Endodermal cell (in vitro differentiated cells): ENCODE measurements around the gene CPSF4L. TPM values are rescaled to one million over a fixed set of nuclear protein-coding genes. Genes with fewer than 3 reads are reported as not detected.

Source experiments
- DNase-seq: peaks from one replicate; pipeline ENCODE4 v3.0.0-alpha.2; 2017
- H3K27ac ChIP-seq: 2 replicates; pipeline ENCODE4 v1.5.1; 2013; ENCODE audit warnings: mild to moderate bottlenecking, low read depth, low read length, moderate library complexity
- H3K27me3 ChIP-seq: 2 replicates; pipeline ENCODE4 v1.6.1; 2013; ENCODE audit warnings: mild to moderate bottlenecking, low read length, moderate library complexity; ENCODE audit not compliant: insufficient read depth, control insufficient read depth, poor library complexity, severe bottlenecking
- H3K36me3 ChIP-seq: 2 replicates; pipeline ENCODE4 v1.7.0; 2013; ENCODE audit warnings: mild to moderate bottlenecking, low read length, moderate library complexity; ENCODE audit not compliant: control insufficient read depth, insufficient read depth
- H3K4me1 ChIP-seq: one replicate; pipeline ENCODE4 v1.7.0; 2013; ENCODE audit warnings: low read length; ENCODE audit not compliant: control insufficient read depth, insufficient read depth
- H3K4me3 ChIP-seq: 2 replicates; pipeline ENCODE4 v1.5.1; 2013; ENCODE audit warnings: mild to moderate bottlenecking, low read length, moderate library complexity
- H3K9ac ChIP-seq: 2 replicates; pipeline ENCODE4 v1.6.1; 2013; ENCODE audit warnings: mild to moderate bottlenecking, low read length, moderate library complexity; ENCODE audit not compliant: poor library complexity, severe bottlenecking; ENCODE audit errors: extremely low read depth
- H3K9me3 ChIP-seq: 2 replicates; pipeline ENCODE4 v1.6.1; 2013; ENCODE audit warnings: mild to moderate bottlenecking, low read length, moderate library complexity; ENCODE audit not compliant: control insufficient read depth
- H3K27ac Mint-ChIP-seq: 2 replicates; pipeline ENCODE4 v1.8.0; 2020; ENCODE audit warnings: mixed read lengths
- H3K27me3 Mint-ChIP-seq: 2 replicates; pipeline ENCODE4 v1.8.0; 2021; ENCODE audit warnings: mild to moderate bottlenecking, mixed read lengths; ENCODE audit not compliant: insufficient read depth
- H3K36me3 Mint-ChIP-seq: 2 replicates; pipeline ENCODE4 v1.8.0; 2020; ENCODE audit warnings: low read depth, mixed read lengths
- H3K4me1 Mint-ChIP-seq: 2 replicates; pipeline ENCODE4 v1.8.0; 2020; ENCODE audit warnings: mixed read lengths
- H3K4me3 Mint-ChIP-seq: 2 replicates; pipeline ENCODE4 v1.8.0; 2020; ENCODE audit warnings: mild to moderate bottlenecking, moderate library complexity, mixed read lengths
- H3K9me3 Mint-ChIP-seq: 2 replicates; pipeline ENCODE4 v1.8.0; 2020; ENCODE audit warnings: mild to moderate bottlenecking, mixed read lengths
- WGBS, 2 experiments: methylation state at CpG; one replicate each; pipeline versions ENCODE4 v1.1.5 to v1.1.7; 2013; ENCODE audit warnings: missing lambda C conversion rate in 2 of 2, mixed read lengths in 1 of 2; ENCODE audit not compliant: insufficient coverage in 1 of 2, insufficient read length in 1 of 2; 5-methylcytosine and 5-hydroxymethylcytosine counted together
- total RNA-seq, 2 donors: library from RNA; stranded (reverse); fragmentation: NEBNext Ultra II Directional in 1 of 2; extraction: Animal tissue kit (Norgen Biotek cat#: 25700) in 1 of 2; gene quantifications; 2 replicates in 1 of 2; 3 replicates in 1 of 2; pipeline ENCODE4 v1.2.1, GENCODE V29; 2021
- TF ChIP-seq, protein P1 (sequence below): fragments of 200-600 bp; sonication (generic); conservative IDR thresholded peaks from 2 replicates; pipeline ENCODE4 v1.5.0; 2021; ENCODE audit warnings: antibody characterized with exemption, mild to moderate bottlenecking

CPSF4L gene
- total RNA-seq, 2 donors from 2014 or later, result 0.29 to 0.58 TPM

- peaks cover 25% of the 10 kb centered on the region for H3K36me3 Mint-ChIP-seq
- no peaks in the 10 kb centered on the region for H3K27me3 Mint-ChIP-seq
- DNase-seq, result peak; percentile 93
- Histone ChIP-seq H3K4me3 (peak overlapping the region; percentile 36), H3K4me1 (peaks cover 34% of the 10 kb centered on the region), H3K36me3 (peaks cover 27% of the 10 kb centered on the region), H3K9ac (no peak overlapping the region), H3K9me3 (no peaks in the 10 kb centered on the region), H3K27me3 (no peaks in the 10 kb centered on the region), H3K27ac (no peak overlapping the region)
- H3K27ac Mint-ChIP-seq, result peak overlapping the region; percentile 77
- peaks cover 37% of the 10 kb centered on the region for H3K4me1 Mint-ChIP-seq
- peak overlapping the region; percentile 21 for H3K4me3 Mint-ChIP-seq
- no peaks in the 10 kb centered on the region for H3K9me3 Mint-ChIP-seq
- TF ChIP-seq, protein P1, sequence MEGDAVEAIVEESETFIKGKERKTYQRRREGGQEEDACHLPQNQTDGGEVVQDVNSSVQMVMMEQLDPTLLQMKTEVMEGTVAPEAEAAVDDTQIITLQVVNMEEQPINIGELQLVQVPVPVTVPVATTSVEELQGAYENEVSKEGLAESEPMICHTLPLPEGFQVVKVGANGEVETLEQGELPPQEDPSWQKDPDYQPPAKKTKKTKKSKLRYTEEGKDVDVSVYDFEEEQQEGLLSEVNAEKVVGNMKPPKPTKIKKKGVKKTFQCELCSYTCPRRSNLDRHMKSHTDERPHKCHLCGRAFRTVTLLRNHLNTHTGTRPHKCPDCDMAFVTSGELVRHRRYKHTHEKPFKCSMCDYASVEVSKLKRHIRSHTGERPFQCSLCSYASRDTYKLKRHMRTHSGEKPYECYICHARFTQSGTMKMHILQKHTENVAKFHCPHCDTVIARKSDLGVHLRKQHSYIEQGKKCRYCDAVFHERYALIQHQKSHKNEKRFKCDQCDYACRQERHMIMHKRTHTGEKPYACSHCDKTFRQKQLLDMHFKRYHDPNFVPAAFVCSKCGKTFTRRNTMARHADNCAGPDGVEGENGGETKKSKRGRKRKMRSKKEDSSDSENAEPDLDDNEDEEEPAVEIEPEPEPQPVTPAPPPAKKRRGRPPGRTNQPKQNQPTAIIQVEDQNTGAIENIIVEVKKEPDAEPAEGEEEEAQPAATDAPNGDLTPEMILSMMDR, result peak; percentile 69
- 48 to 60% methylated on average over 11 to 16 of the region's 16 CpGs for WGBS, 2 experiments
Observed at GRCh38 chr17:73304971-73305812, 43.5 kb upstream of the CPSF4L start.

DNA sequence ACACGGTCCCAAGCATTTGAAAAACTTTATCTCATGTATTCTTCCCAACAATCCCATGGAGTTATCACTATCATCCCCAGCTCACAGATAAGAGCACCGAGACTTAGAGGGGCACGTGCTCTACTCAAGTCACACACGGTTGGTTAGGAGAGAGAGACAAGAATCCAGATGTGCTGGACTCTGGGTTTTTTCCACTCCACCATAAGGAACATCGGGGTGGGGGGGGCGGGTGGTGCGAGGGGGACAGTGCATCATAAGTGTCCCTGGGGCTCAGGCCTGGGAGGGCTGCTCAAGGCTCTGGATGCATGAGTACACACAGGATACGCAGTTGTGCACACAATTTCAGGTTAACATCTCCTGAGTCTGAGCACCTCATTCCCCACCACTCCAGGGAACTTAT, 42.8 kb upstream of the CPSF4L start:
- peaks cover 34% of the 10 kb centered on the region for H3K4me1 ChIP-seq
- Mint-ChIP-seq H3K36me3 (peaks cover 31% of the 10 kb centered on the region), H3K27me3 (no peaks in the 10 kb centered on the region), H3K9me3 (no peaks in the 10 kb centered on the region), H3K4me1 (peaks cover 37% of the 10 kb centered on the region), H3K27ac (peak overlapping the region; percentile 78), H3K4me3 (no peak overlapping the region)
- peak overlapping the region; percentile 45 for H3K4me3 ChIP-seq
- no peak overlapping the region for H3K27ac ChIP-seq
- WGBS, 2 experiments, result 61 to 78% methylated on average over 3 to 8 of the region's 8 CpGs
- H3K9ac ChIP-seq, result no peak overlapping the region
- peaks cover 35% of the 10 kb centered on the region for H3K36me3 ChIP-seq
- TF ChIP-seq, protein P1, result no peak
- H3K9me3 ChIP-seq, result no peaks in the 10 kb centered on the region
- H3K27me3 ChIP-seq, result no peaks in the 10 kb centered on the region
- DNase-seq, result no peak

DNA sequence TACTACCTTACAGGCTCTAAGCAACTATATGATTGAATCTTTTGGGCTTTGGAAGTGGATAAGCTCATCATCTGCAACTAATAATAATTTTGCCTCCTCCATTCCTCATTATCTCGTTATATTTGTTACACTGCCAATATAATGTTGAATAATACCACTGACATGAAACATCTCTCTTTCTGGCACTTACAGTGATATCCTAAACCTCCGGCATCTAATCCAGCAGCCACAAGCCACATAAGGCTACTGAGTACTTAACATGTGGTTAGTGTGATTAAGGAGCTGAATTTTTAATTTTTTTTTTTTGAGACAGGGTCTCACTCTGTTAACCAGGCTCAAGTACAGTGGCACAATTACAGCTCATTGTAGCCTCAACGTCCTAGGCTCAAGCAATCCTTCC, 40.5 kb upstream of the CPSF4L start:
- WGBS, 2 experiments, result 92 to 93% methylated on average over 3 of the region's 3 CpGs
- Mint-ChIP-seq H3K4me1 (peaks cover 39% of the 10 kb centered on the region), H3K36me3 (peaks cover 31% of the 10 kb centered on the region), H3K4me3 (no peak overlapping the region), H3K9me3 (no peaks in the 10 kb centered on the region), H3K27ac (no peak overlapping the region), H3K27me3 (no peaks in the 10 kb centered on the region)
- DNase-seq, result no peak
- H3K9me3 ChIP-seq, result no peaks in the 10 kb centered on the region
- no peak overlapping the region for H3K27ac ChIP-seq
- H3K4me3 ChIP-seq, result no peak overlapping the region
- H3K36me3 ChIP-seq, result peaks cover 29% of the 10 kb centered on the region
- no peak overlapping the region for H3K9ac ChIP-seq
- TF ChIP-seq, protein P1, result no peak
- H3K27me3 ChIP-seq, result no peaks in the 10 kb centered on the region
- H3K4me1 ChIP-seq, result peaks cover 29% of the 10 kb centered on the region
